Subcutaneous adipose tissue (tissue), 4 donors: ENCODE measurements around the gene ESD. TPM values are rescaled to one million over a fixed set of nuclear protein-coding genes. Genes with fewer than 3 reads are reported as not detected.

Experiments used
- CTCF ChIP-seq: fragments of 450-650 bp; IDR thresholded peaks from one replicate; pipeline ENCODE4 v1.5.1; 2016; ENCODE audit warnings: low read depth, mild to moderate bottlenecking, control low read depth, antibody characterized with exemption, moderate library complexity
- total RNA-seq, 4 donors: library from RNA; depleted of rRNA; stranded (reverse); fragments of >200 nt; gene quantifications; one replicate each; pipeline ENCODE4 v1.1.0, GENCODE V29; 2016

ESD gene
- 100 to 1,000 TPM; 105 to 187 (median 146) TPM for total RNA-seq

- TF ChIP-seq CTCF = no peak
Measured at GRCh38 chr13:46796515-46797474, at the start of gene ESD. Gene ESD (minus strand): TSS chr13:46797161. CDS start chr13:46791413, 5,748 bp downstream.

- no peak for TF ChIP-seq CTCF
Measured at GRCh38 chr13:46846726-46847125, 49.8 kb upstream of the ESD start.

- TF ChIP-seq CTCF = no peak
Measured at GRCh38 chr13:46845146-46845545, 48.2 kb upstream of the ESD start.

GRCh38 chr13:46844431-46844830, 47.5 kb upstream of the ESD start:
- no peak for TF ChIP-seq CTCF

- TF ChIP-seq CTCF = no peak
Measured at GRCh38 chr13:46839399-46839798, 42.4 kb upstream of the ESD start.

GRCh38 chr13:46834657-46835056, 37.7 kb upstream of the ESD start:
- no peak for TF ChIP-seq CTCF

GRCh38 chr13:46831588-46832194, 34.7 kb upstream of the ESD start:
- no peak for TF ChIP-seq CTCF
